ENCODE data around the gene SREBF1. TPM values are rescaled to one million over a fixed set of nuclear protein-coding genes. Genes with fewer than 3 reads are reported as not detected.

Gene SREBF1
- total RNA-seq = 100 to 1,000 TPM; 116 to 136 TPM

GRCh38 chr17:17836818-17837379, at the start of gene SREBF1:
SREBF1 (minus strand) TSS chr17:17836986; CDS start chr17:17836817, 169 bp downstream.

Small RNAs within 50 kb of the gene (small RNA-seq; reads per million reads assigned to genes)
- gene MIR33B (49.1 to 58.8 reads per million in 2 donors), gene MIR6777 (0 to 0.69 reads per million in 2 donors)

Other genes with a start within 250 kb of the SREBF1 start
- gene PEMT, start 245.3 kb downstream of the SREBF1 start, total RNA-seq = 10 to 100 TPM; 45.3 to 48.2 TPM
- gene RAI1, start 155.5 kb downstream of the SREBF1 start, total RNA-seq = 10 to 100 TPM; 12.4 to 17.6 TPM
- 10 to 100 TPM; 34.6 to 45.8 TPM for gene TOM1L2, start 135.4 kb upstream of the SREBF1 start, total RNA-seq
- 1 to 10 TPM in 1 of 2 donors, under 1 TPM in 1; 0.69 to 4.3 TPM for gene DRC3, start 135.9 kb upstream of the SREBF1 start, total RNA-seq
- gene ATPAF2, start 202.2 kb upstream of the SREBF1 start, total RNA-seq = 10 to 100 TPM; 13.1 to 18.0 TPM
- 1 to 10 TPM; 8.3 TPM for gene GID4, start 202.4 kb upstream of the SREBF1 start, total RNA-seq